ENCODE data around the gene GRB10.

Gene GRB10

DNA sequence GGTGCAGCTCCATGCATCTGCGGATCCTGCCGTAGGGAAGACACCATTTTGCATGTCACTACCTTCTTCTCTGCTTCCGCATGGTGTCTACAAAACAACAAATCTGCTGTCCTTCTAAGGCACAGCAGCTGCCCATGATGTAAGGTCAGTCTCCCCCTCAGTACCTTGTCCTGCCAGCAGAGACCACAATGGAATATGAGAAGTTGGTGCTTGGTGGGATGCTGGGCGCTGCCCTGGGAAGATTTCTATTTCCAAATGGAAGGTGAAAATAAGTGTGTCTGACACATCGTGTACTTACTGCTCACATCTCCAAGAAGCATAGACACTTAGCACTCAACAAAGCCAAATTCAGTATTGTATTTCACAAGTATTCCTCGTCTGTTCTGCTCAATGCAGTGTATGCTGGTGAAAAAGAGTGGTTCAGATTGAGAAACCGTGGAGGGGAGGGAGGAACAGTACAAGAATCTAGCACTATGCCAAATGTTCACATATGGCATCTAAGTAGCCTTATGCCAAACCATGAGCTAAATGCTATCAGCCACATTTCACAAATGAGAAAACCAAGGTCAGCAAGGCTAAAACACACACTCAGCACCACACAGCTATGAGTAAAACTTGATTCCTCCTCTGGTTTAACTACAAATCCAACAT, 95.0 kb downstream of the GRB10 start:
- FAIRE-seq = no peak

DNA sequence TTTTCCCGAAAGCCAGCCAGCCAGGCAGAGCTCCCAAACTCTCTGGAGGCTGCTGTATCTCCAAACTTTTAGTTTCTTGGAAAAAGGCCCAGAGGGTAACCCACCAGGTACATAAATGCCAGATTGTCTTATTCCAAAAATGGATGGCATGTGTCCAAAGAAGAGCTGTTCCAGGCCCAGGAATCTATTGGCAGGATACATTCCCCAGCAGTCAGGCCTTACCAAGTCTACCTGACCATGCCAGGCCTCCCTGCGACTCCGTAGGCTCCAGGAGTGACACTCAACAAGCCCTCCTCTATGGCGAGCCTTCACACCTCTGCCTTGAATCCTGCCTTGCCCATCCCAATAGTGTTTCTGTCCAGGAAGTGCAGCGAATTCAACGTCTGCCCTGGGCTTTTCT, 95.6 kb downstream of the GRB10 start:
- FAIRE-seq = no peak

DNA sequence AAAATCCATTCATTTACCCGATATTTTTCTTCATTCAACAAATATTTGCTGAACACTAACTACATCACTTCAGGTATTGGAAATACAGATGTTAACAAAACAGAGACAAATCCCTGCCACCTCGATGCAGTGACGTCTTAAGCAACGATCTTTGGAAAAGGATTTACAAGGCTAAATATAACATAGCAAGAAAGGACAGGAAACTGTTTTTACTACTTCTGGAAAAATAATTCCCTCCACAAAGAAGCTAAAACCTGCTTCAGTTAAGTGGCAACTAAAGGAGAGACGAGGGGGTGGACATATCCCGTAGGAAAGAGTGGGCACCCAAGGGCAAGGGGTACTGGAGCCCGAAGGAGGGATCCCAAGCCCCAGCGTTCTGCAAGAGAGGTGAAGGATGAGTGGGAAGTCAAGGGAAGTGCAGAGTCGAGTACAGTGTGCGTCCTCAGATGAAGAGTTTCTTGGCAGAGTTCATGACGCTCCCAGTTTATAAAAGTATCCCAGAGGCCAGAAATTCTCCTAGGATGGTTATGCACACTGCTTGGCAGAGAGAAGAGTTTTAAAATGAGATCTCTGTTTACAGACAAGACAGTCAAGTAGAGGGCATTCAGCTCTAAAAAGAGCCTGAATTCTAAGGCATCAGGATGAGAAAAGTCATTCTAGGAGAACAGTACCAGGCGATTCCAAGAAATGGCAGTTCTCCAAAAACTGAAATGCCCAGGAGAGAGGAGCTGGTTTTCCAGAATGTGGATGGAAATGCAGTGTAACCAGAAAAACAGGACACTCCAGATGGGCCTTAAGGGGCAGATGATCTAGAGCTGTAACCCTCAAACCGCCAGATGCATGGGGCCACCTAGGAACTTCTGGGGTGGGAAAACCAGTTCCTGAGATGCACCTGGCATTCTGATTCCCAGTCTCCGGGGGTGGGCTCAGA, 97.3 kb downstream of the GRB10 start:
- FAIRE-seq = no peak

DNA sequence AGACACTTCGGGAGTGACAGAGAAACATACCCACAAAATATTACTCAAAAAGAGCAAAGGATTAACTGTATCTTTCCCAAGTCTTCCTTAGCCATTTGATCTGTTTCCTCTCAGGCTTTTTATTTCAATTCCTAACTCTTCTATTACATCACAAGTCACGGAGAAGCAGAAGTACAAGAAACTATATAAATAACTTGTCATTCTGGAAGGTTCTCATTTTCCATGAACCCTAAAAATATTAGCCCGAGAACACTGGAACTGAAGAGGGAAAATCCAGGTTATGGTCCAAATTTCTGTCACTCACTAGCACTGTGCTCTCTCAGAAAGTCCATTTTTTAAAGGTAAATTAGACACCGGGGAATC, 98.0 kb downstream of the GRB10 start:
- no peak for FAIRE-seq

DNA sequence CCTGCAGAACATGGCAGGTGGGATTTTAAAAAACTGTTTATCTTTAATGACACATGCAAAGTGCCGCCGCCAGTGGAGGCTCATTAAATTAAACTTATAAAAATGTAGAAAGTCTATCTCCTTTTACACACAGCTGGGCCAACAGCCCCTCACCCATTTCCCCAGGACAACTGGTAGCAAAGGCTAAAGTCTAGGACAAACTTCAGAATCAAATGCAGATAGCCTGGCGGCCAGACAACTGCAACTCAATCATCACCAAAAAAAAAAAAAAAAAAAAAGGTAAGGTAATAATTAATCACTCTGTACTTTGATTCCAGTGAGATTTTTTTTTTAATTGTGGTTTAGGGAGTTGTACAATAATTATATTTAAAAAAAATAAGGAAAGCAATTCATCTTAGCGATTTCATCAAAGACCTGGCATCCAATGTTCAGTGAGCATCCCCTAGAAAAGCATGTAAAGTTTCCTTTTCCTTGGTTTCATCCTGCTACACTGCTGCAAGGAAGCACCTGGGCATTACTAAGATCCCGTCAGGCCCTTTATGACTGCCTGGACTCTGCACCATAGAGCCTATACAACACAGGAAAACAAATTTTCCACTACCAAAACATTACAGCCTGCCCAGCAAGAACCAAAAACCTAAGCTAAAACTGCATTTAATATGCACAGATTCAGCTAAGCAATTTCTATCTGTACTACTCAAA, 98.5 kb downstream of the GRB10 start:
- FAIRE-seq = no peak

DNA sequence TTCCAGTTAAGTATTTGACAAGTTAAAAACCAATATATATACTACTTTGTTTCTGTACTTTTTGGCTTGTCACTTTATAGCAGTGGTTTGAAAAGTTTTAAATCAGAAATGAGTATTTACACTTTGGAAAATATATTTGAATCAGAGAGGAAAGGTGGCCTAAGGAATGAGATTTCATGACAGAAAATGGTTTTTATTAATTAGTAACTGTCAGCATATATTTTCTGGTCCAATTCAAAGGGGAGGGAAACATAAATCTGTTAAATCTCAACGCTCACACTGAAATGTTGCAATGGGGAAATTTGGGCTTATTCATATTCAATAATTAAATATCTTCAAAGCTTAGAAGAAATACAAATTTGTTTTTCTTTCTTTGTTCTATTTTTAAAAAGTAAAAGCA, 100.1 kb downstream of the GRB10 start:
- FAIRE-seq = no peak

DNA sequence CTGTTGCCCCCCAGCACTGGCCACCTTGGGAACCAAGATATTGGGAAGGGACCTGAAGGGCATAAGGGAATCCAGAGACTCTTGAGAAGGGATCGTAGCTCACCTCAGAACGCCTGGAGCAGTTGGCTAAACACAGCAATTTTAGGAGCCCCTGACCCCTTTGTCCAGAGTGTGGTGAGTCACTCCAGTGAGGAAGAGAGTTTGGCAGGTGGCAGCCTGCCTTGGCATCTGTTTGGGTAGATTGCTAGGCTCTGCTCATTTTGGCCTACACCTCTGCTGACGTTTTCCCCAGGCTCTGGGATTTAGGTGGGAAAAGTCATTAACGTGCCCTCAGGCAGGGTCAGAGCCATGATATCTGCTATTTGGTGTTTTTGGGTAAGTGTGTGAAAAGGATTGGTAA, 100.6 kb downstream of the GRB10 start:
- FAIRE-seq = no peak

DNA sequence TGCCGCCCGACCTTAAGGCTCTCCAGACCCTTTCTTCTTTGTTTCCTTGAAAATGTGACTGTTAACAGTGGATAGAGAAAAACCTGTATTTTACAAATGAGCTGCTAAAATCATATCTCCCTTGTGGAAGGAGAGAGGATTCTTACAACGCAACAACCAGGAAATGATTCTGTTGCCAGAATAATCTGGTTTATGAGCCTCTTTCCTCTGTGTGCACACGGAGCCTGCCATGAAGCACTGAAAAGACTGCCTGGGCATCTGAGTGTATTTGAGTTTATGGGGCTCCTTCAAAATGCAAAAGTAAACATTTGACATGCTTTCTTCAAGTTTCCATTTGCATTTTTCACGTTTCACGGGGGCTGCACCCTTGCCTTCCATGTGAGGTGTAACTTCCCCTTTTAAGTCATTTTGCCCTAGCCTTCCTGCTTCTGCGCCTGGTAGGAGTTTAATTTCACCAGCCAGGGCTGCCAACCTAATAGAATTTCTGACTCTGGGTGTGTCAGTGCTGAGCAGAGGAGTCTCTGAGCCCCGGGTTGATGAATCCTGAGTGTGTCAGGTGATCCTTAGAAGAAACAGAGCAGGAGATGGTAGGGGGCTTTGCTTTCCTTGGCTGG, 101.2 kb downstream of the GRB10 start:
- FAIRE-seq = no peak

DNA sequence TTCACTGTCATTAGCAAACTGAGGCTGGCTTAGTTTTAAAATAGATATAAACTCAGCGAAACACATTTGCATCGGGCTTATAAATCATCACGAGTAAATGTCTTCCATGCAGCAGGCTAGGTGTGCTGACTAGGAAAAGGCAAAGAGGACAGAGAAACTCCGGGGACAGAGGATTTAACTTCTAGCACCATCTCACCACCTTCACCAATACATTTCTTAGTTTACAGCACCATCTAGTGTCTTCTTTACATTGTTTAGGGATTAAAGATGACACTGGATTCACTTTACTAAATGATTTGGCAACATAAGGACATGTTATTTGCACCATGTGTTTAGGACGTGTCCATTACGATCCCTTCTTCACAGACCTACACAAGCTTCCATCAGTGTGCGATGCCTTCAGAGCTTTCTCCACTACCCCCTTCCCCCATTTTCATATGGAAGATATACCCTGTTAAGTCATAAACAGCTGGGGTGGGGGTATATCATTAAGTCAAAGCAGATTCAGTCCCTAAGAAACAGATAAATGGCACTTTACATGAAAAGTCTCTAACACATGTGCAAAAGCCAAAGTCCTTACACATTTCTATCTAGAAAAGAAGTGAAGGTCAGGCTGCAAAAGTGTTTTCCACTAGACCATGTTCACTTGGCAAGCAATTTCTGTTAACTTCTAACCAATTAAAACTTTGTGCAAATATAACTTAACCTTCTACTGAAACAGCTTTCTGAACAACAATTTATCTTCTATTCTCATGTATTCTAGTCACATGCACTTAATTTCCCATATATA, 103.3 kb downstream of the GRB10 start:
- FAIRE-seq = no peak

DNA sequence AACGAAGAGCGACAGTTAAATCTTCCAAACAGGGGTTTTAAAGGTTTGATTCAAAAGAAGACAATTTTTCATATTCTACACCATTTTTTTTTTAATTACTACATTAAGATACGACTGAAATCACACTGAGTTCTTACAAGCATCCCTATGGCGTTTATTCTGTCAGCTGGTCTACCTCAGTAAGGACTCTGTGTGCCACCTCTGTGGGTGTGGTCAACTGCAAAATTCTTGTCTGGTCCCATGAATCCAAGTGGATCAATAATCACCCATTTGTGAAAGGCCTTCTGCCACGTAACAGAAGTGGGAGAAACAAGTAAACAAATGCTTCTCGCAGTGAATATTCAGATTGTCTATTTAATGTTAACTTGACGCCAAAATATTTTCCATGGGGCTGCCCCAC, 104.1 kb downstream of the GRB10 start:
- no peak for FAIRE-seq

DNA sequence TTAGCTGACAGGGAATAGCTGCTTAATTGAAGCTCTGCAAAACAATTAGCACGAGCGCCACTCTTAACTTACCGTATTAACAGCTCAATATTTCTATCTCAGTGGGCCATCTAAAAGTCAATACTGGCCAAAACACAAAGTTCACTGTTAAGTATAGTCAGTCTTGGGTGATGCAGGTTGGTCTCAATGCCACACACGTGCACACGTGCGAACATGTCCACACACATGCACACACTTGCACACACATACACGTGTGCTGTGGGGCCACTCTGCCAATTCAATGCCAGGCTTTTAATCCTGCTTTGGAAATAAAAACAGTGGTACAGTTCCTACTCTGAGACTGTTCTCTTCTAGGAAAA, 105.1 kb downstream of the GRB10 start:
- no peak for FAIRE-seq

DNA sequence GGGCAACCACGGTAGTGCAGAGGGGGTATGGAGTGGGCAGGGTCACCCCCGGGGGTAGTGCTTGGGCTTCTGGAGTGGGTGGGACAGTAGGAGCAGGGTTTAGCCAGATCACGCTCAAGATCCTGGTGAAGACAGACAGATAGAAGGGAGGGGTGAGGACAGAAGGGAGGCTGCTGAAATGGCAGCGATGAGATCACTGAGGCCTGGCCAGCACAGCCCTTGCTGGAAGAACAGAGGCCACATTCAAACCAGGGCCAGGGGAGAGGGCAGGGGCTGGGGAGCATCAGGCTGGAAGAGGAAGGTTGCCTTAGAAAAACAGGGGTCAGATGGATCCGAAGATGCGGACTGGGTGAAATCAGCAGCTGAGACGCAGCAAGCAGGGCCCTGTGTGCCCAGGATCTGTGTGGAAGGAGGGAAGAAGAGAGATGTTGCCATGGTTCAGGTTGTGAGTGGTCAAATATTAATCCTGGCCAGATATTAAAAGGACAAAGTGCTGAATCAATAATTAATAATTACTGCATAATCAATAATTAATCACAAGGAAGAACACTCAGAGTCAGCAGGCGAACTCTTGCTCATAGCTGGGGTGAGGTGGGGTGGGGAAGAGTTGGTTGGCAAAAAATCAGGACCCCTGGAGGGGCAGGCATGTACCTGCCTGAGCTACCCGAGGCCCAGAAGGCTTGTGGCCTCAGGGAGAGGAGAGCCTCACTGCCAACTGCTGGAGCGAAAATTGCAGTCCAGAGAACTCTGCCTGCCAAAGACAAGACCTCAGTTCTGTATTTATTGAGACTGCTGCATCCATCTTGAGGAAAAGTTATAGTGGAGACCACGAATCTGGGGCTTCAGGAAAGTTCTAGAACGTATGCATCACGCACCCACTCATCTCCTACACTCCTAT, 105.7 kb downstream of the GRB10 start:
- FAIRE-seq = no peak

DNA sequence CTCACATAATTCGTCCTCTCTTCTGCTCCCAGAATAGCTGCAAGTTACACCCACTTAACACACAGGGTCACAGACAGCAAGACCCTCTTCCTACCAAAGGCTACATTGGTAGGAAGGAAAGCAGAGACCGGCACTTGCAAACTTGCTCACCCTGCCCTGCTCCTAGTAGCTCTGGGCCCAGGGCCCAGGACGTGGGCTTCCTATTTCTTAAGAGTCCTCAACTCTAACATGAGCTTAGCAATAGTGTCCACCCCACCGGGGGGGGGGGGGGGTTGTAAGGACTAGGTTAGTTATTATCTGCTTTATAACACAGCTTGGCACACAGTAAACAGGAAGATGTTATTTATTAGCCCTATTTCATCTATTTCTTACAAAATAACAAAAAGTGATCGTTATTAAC, 106.6 kb downstream of the GRB10 start:
- FAIRE-seq = no peak

DNA sequence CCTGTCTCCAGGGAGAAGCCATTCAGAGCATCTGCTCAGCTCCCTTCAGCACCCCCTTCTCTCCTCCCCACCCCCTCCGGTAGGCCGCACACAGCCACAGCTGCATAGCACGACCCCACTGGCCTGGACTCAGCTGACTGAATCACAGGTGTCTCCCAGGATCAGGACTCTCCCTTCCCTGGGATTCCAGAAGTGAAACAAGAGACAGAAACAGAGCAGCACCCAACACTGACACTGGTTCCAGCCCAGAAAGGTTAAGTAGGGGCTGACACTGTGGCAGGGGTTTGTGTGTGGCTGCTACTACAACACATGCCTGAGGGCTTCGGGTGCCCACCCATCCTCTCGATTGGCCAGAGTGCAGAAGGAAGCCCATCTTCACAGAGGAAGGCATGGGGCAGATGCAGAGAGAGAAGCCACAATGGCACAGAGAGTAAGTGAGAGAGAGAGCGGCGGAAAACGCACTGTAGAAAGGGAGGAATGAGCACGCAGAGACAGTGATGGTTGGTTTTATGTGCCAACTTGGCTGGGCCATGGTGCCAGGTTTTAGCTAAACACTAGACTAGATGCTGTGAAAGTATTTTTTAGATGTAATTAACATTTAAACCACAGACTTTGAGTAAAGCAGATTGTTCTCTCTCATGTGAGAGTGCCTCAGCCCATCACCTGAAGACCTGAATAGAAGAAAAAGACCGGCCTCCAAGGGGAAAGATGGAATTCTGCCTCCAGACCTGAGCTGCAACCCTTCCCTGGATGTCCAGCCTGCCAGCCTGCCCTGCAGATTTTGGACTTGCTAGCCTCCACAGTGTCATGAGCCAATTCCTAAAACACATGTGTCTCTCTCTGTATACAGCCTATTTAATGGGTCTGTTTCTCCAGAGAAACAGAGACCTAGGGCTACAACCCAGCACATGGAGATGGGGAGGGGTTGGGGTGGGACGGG, 107.5 kb downstream of the GRB10 start:
- FAIRE-seq = no peak

DNA sequence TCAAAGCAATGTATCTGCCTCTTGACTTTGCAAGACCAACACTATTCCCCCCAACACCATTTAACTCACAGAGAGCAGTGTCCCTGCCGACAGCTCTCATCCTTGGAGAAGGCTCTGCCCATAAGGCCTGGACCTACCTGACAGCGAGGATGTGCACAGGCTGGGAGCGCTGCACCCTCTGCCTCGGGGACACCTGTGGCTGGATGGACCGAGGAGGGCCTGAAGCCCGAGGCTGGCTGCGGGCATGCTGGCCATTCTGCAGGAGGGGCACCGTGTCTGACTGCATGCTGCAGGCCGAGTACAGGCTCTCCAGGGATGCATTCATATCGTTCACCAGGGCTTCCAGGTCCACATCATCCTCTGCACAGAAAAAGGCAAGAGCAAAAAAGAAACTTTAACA, 108.4 kb downstream of the GRB10 start:
- no peak for FAIRE-seq

DNA sequence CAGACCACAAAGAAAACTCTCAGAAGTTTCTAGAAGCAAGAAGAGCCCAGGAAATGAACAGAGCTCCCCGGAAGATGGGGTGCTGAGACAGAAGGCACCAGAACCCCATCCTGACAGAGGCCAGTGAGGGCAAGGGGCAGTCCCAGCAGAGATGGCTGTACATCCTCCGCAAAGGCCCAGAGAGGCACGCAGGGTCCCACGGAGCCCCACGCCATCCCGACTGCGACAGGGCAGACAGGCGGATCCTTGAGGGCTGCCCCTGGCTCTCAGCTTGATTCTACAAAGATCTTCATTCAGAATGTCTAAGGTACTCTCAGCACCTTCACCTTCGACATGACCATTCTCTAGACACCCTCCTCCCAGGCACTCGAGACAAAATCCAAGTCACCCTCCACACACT, 109.6 kb downstream of the GRB10 start:
- FAIRE-seq = no peak

DNA sequence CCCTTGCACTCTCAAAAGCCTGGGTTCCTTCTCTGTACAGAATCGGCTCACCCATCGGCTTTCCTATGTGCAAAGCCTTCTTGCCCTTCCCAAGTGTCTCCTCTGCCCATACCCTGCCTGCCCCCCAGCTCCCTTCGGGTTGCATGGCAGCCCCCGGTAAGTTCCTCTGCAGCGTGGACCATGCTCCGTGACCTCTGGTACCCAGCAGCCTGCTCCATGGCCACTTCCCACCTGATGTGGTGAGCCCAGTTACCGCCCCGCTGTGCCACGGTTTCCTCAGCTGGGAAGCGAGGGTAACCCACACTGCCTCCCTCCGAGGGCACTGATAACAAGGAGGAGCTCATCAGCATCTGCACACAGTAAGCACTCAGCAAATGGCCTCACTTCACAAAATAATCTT, 110.7 kb downstream of the GRB10 start:
- FAIRE-seq = no peak

DNA sequence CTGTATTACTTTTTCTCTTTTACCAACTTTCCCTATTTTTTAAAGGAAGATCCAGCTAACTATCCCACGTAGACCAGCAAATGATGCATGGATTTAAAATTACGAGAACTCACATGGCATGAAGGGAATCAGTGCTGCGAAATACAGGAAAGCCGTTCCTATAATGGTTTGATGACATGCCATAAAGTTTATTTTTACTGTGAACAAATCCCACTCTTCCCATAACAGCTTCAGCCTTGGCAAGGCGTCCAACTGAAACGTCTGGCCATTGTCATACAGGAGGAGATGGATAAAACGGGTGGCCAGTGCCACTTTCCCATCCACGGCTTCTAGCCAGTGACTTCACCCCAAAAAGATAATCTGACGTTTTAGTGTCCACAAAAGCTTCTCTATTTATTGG, 111.3 kb downstream of the GRB10 start:
- FAIRE-seq = no peak

DNA sequence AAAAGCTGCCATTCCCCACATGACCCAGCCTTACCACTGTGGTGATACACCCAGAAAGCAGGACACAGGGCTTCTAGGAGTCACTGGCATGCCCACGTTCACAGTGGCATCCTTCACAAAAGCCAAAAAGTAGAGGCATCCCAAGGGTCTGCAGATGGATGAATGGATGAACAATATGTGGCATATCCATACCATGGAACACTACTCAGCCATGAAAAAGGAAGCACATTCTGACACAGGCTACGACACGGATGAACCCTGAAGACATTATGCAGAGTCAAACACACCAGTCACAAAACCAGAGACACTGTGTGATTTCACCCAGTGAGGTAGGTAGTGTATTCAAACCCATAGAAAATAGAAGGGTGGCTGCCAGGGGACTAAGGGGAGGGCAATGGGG, 112.8 kb downstream of the GRB10 start:
- FAIRE-seq = no peak

DNA sequence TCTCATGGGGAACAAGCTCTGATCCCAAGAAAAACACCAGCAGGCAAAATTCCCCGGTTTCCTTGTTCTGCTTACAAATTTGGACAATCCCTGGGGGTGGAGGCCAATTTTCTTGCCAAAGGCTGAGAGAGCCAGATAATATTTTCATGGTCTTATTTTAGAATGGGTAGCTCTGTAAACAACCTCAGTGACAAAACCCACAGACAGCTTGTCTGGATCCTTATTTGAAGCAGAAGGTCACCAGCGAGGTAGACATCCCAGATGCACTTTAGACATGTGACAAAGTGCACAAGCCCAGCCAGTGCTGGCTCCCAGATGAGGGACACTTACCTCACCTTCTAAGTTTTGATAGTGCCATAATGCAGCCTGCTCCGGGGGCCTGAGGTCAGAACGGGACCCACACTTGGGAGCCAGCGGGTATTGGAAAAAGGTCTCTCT, 114.9 kb downstream of the GRB10 start:
- no peak for FAIRE-seq
